Measurements from ENCODE around the gene FOXL3. TPM values are rescaled to one million over a fixed set of nuclear protein-coding genes. Genes with fewer than 3 reads are reported as not detected.
A peak's percentile ranks its signal among the peaks of the same experiment; 100 is the strongest.
"Not testable (repeated sequence)": the region's sequence is repeated elsewhere in the genome, so short reads cannot be mapped to it uniquely, and the experiment has no call there.

Gene FOXL3
- total RNA-seq, 1 donor from 2014 or later = not detected

- intact Hi-C loops (cut with DNase I) = no loop called here
- peaks cover 54% of the 10 kb centered on the region for H3K36me3 ChIP-seq
- H3K4me1 ChIP-seq = peaks cover 6% of the 10 kb centered on the region
- ATAC-seq (no peak), DNase-seq (peak; percentile 38)
- no peaks in the 10 kb centered on the region for H3K27me3 ChIP-seq (ENCODE audit: low read depth)
- TF ChIP-seq CTCF (IDR thresholded peaks at IDR 0.05) = no peak
- no peaks in the 10 kb centered on the region for H3K9me3 ChIP-seq
- no peak overlapping the region for H3K27ac ChIP-seq
- H3K4me3 ChIP-seq = no peak overlapping the region
Observed at GRCh38 chr7:259751-260405, 30.1 kb upstream of the FOXL3 start.

- intact Hi-C loops (cut with DNase I) = no loop called here
- ATAC-seq = no peak
- DNase-seq = peak; percentile 41
- peaks cover 49% of the 10 kb centered on the region for H3K36me3 ChIP-seq
- H3K4me3 ChIP-seq = no peak overlapping the region
- no peaks in the 10 kb centered on the region for H3K27me3 ChIP-seq (ENCODE audit: low read depth)
- no peak for TF ChIP-seq CTCF (IDR thresholded peaks at IDR 0.05)
- peaks cover 6% of the 10 kb centered on the region for H3K4me1 ChIP-seq
- no peaks in the 10 kb centered on the region for H3K9me3 ChIP-seq
- no peak overlapping the region for H3K27ac ChIP-seq
Observed at GRCh38 chr7:260441-261281, 29.3 kb upstream of the FOXL3 start.

GRCh38 chr7:261341-262250 lies 28.4 kb upstream of the FOXL3 start:
- no peaks in the 10 kb centered on the region for H3K9me3 ChIP-seq
- DNase-seq = peak; percentile 39
- H3K36me3 ChIP-seq = peaks cover 40% of the 10 kb centered on the region
- TF ChIP-seq CTCF (IDR thresholded peaks at IDR 0.05) = no peak
- H3K4me1 ChIP-seq = peaks cover 6% of the 10 kb centered on the region
- H3K4me3 ChIP-seq = no peak overlapping the region
- no peak for ATAC-seq
- intact Hi-C loops (cut with DNase I) = no loop called here
- no peaks in the 10 kb centered on the region for H3K27me3 ChIP-seq (ENCODE audit: low read depth)
- no peak overlapping the region for H3K27ac ChIP-seq

GRCh38 chr7:262251-262572 lies 27.8 kb upstream of the FOXL3 start:
- Histone ChIP-seq H3K4me3 (no peak overlapping the region), H3K4me1 (peaks cover 6% of the 10 kb centered on the region), H3K27ac (no peak overlapping the region), H3K36me3 (peaks cover 34% of the 10 kb centered on the region), H3K27me3 (ENCODE audit: low read depth) (no peaks in the 10 kb centered on the region), H3K9me3 (no peaks in the 10 kb centered on the region)
- DNase-seq (peak; percentile 37), ATAC-seq (no peak)
- intact Hi-C loops (cut with DNase I) = no loop called here
- TF ChIP-seq CTCF (IDR thresholded peaks at IDR 0.05) = no peak

- DNase-seq = peak; percentile 35
- intact Hi-C loops (cut with DNase I); H3K4me1 ChIP-seq; H3K27ac ChIP-seq; ATAC-seq; H3K27me3 ChIP-seq (ENCODE audit: low read depth); H3K4me3 ChIP-seq; H3K9me3 ChIP-seq: not testable (repeated sequence)
- peaks cover 30% of the 10 kb centered on the region for H3K36me3 ChIP-seq
Observed at GRCh38 chr7:262631-263311, 27.2 kb upstream of the FOXL3 start.
